Kidney (tissue), 14 donors: ENCODE measurements around the gene TTC29. TPM values are rescaled to one million over a fixed set of nuclear protein-coding genes. Genes with fewer than 3 reads are reported as not detected.

ENCODE experiments used
- DNase-seq, 5 donors: peaks; one replicate each; pipeline ENCODE4 v3.0.0-alpha.2; 2013 to 2020
- FAIRE-seq: peaks from 2 replicates; lab custom pipeline; 2012; peaks lifted over from hg19 to GRCh38; lab: Jason Lieb, UNC
- H3K27ac ChIP-seq, 2 donors: one replicate each; pipeline ENCODE4 v1.7.0; 2013; ENCODE audit warnings: low read depth in 2 of 2, low read length in 2 of 2, inconsistent platforms in 1 of 2
- H3K27me3 ChIP-seq: one replicate; pipeline ENCODE4 v1.7.1; 2013; ENCODE audit warnings: low read length, inconsistent platforms; ENCODE audit not compliant: control insufficient read depth, insufficient read depth
- H3K36me3 ChIP-seq, 3 donors: one replicate each; pipeline versions ENCODE4 v1.7.0 to v1.7.1; 2013; ENCODE audit warnings: low read length in 3 of 3, control low read depth in 1 of 3, inconsistent platforms in 1 of 3; ENCODE audit not compliant: insufficient read depth in 3 of 3, control insufficient read depth in 2 of 3
- H3K4me1 ChIP-seq, 3 donors: one replicate each; pipeline versions ENCODE4 v1.7.0 to v1.7.1; 2013; ENCODE audit warnings: low read length in 3 of 3, inconsistent platforms in 1 of 3, low read depth in 1 of 3; ENCODE audit not compliant: control insufficient read depth in 2 of 3, insufficient read depth in 2 of 3
- H3K4me3 ChIP-seq, 3 donors: one replicate each; pipeline versions ENCODE4 v1.7.0 to v1.8.1; 2013; ENCODE audit warnings: low read length in 3 of 3, control low read depth in 1 of 3, inconsistent platforms in 1 of 3
- H3K9ac ChIP-seq, 3 donors: one replicate each; pipeline versions ENCODE4 v1.7.0 to v1.7.1; 2013; ENCODE audit warnings: low read length in 3 of 3, control low read depth in 1 of 3, inconsistent platforms in 1 of 3
- H3K9me3 ChIP-seq, 3 donors: one replicate each; pipeline versions ENCODE4 v1.7.0 to v1.7.1; 2013; ENCODE audit warnings: low read length in 3 of 3, control low read depth in 1 of 3, inconsistent platforms in 1 of 3; ENCODE audit not compliant: control insufficient read depth in 2 of 3, insufficient read depth in 1 of 3
- CTCF ChIP-seq: IDR thresholded peaks from 3 replicates; pipeline ENCODE4 v1.5.1; 2012; ENCODE audit warnings: mild to moderate bottlenecking, moderate library complexity, borderline replicate concordance; ENCODE audit not compliant: insufficient read depth; ENCODE audit errors: extremely low read depth
- intact Hi-C: fragments of 100-400 bp; cut with DNase I; formaldehyde crosslinking; loops from one replicate; pipeline ENCODE4 v1.11.1; 2022
- polyA plus RNA-seq: library from polyadenylated mRNA; stranded (reverse); fragments of 350-450 nt; fragmentation: Illumina TruSeq; extraction: RNeasy Lipid Tissue Mini Kit (QIAGEN cat#74804); gene quantifications from one replicate; pipeline ENCODE4 v1.2.3, GENCODE V29; 2014; ENCODE audit warnings: low read depth, low replicate concordance; ENCODE audit not compliant: insufficient read depth
- total RNA-seq: library from RNA; stranded (reverse); fragmentation: NEBNext Ultra II Directional; extraction: Animal tissue kit (Norgen Biotek cat#: 25700); gene quantifications from one replicate; pipeline ENCODE4 v1.2.1, GENCODE V29; 2021
- donor health status: control.
- donor health status: control.
- donor health status: control.
- donor health status: control.
- donor health status: control.
- donor health status: DM: yes; HTN: yes; CAD: no.
- donor health status: Normal renal cell carcinoma (clear cell type).

TTC29 gene
- total and polyA plus RNA-seq, 2 donors from 2014 or later = 0.28 to 0.82 TPM

GRCh38 chr4:146790515-146790914 lies 155.1 kb downstream of the TTC29 start:
- Histone ChIP-seq H3K4me1 (no peaks in the 10 kb centered on the region), H3K9ac (no peak overlapping the region), H3K9me3 (no peaks in the 10 kb centered on the region), H3K4me3 (no peak overlapping the region), H3K36me3 (no peaks in the 10 kb centered on the region), H3K27me3 (no peaks in the 10 kb centered on the region), H3K27ac (no peak overlapping the region)
- intact Hi-C loops = no loop called here
- DNase-seq (no peak), FAIRE-seq (no peak)
- no peak for TF ChIP-seq CTCF

GRCh38 chr4:146787731-146788130 lies 157.9 kb downstream of the TTC29 start:
- no peak for DNase-seq
- no peak for FAIRE-seq
- Histone ChIP-seq H3K27ac (no peak overlapping the region), H3K9me3 (no peaks in the 10 kb centered on the region), H3K27me3 (no peaks in the 10 kb centered on the region), H3K9ac (no peak overlapping the region), H3K4me3 (no peak overlapping the region), H3K4me1 (no peaks in the 10 kb centered on the region), H3K36me3 (no peaks in the 10 kb centered on the region)
- no peak for TF ChIP-seq CTCF
- intact Hi-C loops = no loop called here

DNA sequence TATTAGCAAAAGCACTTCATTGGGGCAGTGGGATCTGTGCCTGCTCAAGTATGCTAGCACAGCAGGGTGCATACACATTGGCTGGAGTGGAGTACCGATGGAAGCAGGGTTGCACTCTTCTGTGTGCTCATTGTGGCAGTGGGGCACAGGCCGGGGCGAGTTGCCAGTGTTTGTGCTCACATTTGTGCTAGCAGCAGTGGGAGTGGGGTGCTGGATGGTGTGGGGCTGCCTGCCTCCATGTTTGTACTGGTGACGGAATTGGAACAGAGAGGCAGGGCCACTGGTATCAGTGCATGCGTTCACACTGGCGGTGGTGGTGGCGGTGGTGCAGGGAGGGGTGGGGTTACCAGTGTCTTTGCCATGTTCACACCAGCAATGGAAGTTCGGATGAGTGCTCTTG lies 169.0 kb downstream of the TTC29 start:
- DNase-seq (peak in 1 of 5 donors; percentile 35), FAIRE-seq (no peak)
- no peak for TF ChIP-seq CTCF
- intact Hi-C loops = no loop called here
- Histone ChIP-seq H3K36me3 (no peaks in the 10 kb centered on the region), H3K27ac (no peak overlapping the region), H3K4me3 (no peak overlapping the region), H3K27me3 (no peaks in the 10 kb centered on the region), H3K9ac (no peak overlapping the region), H3K9me3 (peaks cover 0 to 8% (median 0%) of the 10 kb centered on the region in 3 donors), H3K4me1 (no peaks in the 10 kb centered on the region)

DNA sequence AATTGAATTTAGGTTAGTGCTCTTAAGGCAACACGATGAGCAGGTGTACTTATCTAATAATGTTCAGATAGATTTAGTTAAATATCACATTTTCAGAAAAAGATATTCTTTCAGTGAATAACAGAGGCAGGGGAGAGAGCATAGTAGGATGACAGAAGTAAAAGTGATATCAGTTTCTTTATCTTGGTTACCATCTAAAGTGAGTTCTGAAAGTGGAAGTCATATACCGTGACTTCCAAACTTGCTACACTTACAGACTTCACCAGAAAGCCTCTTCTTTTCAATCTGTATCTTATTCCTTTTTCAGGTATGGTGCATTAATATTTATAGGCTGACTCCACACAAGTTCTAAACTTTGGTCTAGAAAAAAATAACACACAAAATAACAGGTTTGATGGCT lies 182.1 kb downstream of the TTC29 start:
- intact Hi-C loops = no loop called here
- TF ChIP-seq CTCF = no peak
- H3K4me3 ChIP-seq = no peak overlapping the region
- FAIRE-seq (no peak), DNase-seq (no peak)
- H3K27me3 ChIP-seq = no peaks in the 10 kb centered on the region
- H3K4me1 ChIP-seq = no peaks in the 10 kb centered on the region
- H3K9me3 ChIP-seq = no peaks in the 10 kb centered on the region
- H3K27ac ChIP-seq = no peak overlapping the region
- no peaks in the 10 kb centered on the region for H3K36me3 ChIP-seq
- H3K9ac ChIP-seq = no peak overlapping the region
